Right kidney (tissue), 1 donor: Measurements from ENCODE around the gene MCF2L2.

ENCODE experiments used
- DNase-seq: peaks from one replicate; pipeline ENCODE4 v3.0.0-alpha.2; 2016

The MCF2L2 gene

DNA sequence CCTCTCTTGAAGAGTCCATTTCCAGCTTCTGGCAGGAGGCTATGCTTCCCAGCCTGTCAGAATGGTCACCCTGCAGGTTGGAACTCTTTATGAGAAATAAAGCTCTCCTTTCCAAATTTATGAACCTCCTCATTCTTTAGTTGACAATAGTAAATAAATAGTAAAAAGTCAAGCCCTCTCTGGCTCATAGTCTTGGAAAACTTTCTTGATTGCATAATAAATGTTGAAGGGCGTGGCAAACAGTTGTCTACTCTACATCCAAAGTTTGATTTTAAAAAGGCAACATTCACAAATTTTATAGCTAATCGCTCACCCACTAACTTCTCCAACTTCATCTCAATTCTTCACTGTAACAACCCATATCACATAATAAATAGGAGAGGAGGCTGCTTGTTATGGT, 58.8 kb downstream of the MCF2L2 start:
- DNase-seq: no peak

DNA sequence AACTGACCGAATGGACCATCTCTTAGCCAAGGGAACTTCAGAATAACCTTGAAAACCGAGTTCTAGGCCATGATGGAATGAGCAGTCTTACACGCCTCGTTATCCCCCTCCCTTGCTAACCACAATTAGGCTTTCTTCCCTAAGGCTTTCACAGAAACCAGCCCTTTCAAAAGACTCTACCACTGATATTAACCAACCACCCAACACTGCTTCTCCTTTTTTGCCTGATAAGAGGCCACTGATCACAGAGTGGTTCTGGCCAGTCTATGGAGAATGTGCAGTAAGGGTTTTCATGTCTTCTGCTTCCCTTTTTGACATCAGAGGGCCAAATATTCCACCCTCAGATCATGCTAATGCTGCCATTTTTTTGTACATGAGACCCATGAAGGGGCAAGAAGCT, 59.3 kb downstream of the MCF2L2 start:
- DNase-seq: no peak

DNA sequence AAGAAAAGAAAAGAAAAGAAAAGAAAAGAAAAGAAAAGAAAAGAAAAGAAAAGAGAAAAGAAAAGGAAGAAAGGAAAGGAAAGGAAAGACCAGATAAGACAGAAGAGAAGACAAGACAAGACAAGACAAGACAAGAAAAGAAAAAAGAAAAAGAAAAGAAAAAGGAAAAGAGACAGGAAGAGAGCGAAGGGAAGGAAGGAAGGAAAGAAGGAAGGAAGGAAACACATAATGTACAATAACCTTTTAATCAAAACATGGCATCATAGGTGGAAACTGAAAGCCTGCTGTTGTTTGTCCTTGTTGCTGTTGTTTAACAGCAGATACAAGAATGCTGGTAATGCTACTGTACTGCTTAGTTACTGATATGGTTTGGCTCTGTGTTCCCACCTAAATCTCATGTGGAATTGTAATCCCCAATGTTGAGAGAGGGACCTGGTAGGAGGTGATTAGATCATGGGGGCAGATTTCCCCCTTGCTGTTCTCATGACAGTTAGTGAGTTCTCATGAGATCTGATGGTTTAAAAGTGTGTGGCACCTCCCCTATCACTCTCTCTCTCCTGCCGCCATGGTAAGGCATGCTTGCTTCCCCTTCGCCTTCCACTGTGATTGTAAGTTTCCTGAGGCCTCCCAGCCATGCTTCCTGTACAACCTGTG, 67.3 kb downstream of the MCF2L2 start:
- DNase-seq: no peak

DNA sequence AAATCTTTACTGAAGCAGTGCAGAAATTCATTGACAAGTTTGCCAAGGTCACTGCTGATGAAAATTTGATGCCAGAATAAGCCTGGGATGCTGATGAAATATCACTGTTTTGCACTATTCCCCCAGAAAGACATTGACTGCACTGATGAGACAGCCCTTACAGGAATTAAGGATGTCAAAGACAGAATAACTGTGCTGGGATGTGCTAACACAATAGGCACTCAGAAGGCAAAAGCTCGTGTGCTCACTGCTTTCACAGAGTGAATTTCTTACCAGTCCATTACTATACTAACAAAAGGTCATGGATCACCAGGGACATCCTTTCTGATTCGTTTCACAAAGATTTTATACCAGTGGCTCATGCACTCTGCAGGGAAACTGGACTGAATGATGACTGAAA, 69.4 kb downstream of the MCF2L2 start:
- DNase-seq: no peak

DNA sequence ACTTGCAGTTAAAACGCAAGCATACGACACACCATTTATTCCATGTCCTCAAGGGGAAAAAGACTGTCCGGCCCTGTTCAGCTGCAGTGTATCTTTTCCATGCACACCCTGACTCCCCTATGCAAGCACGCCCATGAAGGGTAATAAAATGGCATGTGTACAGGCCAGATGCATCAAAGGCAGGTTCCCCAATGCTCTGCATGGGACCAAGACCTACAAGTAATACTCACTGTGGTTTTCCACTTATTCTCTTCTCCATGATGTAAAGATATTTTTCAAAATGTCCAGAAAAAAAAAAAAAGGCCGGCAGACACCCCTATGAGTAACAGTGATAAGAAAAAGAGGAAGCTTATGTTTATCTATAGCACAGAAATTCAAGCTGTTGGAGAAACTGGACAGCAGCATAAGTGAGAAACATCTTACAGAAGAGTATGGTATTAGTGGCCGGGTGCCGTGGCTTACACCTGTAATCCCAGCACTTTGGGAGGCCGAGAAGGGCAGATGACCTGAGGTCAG, 70.8 kb downstream of the MCF2L2 start:
- DNase-seq: no peak

DNA sequence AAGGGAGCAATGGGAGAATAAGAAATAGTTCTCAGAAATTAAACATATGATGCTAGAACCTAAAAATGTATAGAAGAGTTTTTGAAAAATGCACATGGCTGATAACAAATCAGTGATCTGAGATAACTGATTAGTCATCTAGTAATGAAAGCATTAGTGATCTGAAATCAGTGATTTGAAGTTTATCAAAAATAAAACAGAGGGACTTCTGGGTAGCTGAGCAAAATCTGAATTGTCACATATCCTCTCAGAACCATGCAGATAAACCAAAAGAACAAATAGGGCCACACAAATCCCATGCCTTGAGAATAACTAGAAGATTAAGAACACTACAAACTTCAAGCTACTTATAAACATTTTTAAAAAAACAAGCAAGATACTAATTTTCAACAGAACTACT, 71.5 kb downstream of the MCF2L2 start:
- DNase-seq: no peak

DNA sequence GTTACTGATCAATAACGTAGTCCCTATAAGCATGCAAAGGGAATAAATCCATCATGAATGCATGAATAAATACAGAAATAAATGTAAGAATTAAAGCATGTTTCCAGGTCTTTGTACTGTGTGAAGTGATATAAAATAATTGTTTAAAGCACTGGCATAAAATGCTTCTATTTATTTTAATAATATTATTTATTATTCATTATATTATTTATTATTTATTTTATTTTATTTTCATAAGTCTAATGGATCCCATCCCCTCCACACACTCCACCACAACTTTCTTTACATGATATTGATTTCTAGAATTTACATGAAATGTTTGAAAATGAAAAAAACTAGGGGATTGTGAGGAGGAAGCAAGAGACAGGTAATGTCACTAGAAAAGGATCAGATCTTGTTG, 73.5 kb downstream of the MCF2L2 start:
- no peak for DNase-seq

DNA sequence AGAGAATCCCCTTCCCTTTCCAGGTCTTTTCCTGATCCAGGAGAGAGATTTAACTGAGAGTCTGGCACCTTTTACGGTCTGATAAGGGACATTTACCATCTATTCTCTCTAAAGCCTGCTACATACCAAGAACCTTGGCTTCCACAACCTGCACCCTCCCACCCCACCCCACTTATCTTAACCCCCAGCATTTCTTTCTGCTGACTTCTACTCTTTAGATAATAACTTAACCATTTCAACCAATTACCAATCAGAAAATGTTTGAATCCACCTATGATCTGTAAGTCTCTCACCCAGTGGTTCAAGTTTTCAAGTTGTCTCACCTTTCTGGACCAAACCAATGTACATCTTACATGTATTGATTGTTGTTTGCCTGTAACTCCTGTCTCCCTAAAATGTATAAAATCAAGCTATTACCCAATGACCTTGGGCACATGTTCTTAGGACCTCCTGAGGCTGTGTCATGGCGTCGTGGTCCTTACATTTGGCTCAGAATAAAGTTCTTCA, 74.0 kb downstream of the MCF2L2 start:
- DNase-seq: no peak

DNA sequence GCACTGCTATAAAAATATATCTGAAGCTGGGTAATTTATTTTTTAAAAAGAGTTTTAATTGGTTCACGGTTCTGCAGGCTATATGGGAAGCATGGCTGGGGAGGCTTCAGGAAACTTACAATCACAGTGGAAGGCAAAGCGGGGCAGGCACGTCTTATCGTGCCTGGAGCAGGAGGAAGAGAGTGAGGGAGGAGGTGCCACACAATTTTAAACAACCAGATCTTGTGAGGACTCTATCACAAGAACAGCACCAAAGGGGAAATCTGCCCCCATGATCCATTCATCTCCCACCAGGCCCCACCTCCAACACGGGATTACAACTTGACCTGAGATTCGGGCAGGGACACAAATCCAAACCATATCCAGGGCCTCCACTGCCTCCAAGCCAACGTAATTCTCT, 75.0 kb downstream of the MCF2L2 start:
- no peak for DNase-seq

DNA sequence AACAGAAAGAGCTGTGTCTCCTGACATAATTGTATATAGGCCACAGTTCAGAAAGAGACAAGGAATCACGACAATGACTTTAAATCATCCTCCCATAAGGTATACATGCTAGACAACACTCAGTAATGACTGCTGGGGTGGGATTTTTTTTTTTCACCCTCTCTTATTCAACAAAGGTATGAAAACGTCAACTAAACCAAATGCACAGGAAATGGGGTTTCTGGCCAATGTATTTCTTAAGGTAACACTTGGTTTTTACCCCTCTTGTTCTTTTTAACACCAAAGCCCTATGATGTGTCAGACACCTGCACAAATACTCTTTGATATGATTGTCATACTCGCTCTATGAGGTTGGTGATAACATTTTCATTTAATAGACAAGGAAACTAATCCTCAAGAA, 78.3 kb downstream of the MCF2L2 start:
- no peak for DNase-seq

DNA sequence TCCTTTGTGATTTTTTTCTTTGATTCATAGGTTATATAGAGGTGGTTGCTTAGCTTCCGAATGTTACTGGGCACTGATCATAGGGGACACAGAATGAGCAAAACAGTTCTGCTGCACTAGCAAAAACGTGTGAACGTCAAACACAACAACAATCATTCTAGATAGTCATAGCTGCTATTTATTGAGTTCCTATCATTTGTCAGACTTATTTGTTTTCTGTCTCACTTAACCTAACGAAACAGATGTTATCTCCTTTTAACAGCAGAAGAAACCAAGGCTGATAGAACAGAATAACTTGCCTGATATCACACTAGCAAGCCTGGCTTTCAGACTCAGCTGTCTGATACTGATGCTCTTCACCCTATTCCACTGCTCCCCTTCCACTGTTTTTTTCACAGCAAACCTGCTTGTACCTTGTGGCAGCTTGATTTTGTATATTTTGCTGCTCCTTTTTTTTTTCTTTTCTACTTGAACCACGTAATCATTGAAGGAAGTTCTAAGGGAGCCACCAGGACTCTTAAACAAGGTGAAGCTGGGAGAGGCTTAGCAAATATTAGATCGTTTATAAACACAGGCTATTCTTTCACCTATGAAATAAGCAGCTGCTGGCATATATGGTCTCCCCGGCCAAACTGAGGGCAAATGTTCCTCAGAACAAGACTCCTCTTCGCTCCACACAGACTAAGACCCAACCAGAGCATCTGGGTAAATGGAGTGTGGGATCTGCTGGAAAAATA, 78.8 kb downstream of the MCF2L2 start:
- DNase-seq: no peak

DNA sequence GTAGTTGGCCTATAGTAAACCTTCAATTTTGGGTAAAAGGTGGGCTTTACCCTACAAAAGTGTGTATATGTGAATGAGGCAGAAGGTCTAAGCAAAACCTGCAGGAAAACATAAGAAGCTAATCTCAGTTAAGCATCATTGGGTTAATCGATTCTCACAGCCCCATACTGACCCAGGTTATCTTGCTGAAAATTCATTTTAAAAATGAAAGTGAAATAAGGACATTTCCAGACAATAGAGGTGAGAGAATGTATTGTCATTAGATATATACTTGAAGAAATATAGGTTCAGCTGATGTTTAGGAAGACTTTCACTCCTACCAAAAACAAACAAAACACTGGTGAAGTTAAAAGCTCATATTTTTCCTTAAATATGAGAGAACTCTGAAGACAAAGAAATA, 85.6 kb downstream of the MCF2L2 start:
- DNase-seq: no peak

DNA sequence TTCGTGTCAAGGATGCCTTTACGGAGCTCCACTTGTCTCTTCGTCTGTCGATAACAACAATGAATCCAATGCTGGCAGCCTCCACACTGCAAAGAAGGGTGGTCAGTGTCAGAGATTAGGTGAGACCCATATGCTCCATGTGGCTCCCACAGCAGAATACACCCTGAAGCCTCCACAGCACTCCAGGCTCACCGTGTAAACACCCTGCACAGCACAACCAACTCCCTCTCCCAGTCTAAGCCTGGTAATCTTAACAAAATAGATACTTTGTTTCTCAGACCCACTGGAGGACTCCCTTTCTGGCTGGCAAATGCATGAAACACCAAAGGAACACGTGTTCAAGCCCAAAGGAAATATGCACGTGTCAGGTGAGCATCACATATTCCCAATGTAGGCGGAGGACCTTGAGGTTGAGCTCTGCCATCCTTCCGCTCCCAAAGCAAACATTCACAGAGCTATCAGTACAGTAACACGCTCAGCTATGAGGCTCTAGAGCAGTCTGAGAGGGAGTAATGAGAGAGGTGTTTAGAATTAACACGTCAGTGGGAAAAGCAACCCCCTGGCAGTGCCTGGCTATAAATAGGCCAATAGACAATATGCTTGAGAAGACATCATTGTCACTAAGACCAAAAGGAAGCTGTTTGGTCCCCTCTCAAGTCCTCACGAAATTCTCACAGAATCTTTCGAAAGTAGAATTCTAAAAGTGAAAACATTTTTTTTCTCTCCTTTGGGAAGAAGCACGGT, 86.7 kb downstream of the MCF2L2 start:
- DNase-seq: no peak

DNA sequence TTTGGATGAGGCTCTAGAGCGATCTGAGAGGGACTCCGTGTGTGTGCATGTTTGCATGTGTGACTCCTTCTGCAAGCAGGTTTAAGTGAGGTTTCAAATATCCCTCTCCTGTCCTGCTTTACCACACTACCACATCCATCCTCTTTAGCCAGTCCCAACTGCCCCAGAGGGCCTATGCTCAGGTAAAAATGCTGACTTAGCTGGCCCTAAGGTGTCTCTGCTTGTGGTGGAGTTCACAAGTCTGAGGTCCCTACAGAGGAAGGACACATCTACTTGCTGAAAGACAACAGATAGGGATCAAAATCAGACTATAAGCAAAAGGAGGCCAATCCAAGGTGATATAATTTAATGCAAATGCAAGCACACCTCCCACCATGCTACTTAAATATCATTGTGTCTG, 88.2 kb downstream of the MCF2L2 start:
- no peak for DNase-seq

DNA sequence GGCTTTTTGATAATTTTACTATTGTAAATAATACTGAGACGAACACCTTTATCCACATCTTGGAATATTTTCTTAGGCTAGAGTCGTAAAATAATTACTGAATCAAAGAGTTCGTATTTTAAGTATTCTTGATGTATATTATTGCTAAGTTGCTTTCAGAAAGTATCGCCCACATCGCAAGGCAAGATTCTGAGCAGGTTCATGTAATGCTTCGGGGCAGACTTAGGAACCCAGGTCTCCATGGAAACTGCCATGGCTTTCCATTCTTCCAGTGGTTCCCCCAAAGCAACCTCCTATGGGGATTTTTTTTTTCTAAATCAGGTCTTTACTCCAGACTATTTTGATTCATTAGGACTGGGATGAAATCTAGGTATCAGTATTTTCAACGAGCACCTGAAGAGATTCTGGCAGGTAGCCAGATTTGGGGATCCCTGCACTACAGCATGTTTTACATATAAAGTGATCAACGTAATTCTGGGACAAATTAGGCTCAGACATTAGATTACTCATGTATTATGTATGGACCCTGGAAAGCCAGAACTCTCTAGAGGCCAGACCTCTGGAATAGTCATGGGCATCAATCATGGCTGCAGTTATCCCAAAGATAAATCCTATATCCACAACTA, 88.8 kb downstream of the MCF2L2 start:
- DNase-seq: no peak

DNA sequence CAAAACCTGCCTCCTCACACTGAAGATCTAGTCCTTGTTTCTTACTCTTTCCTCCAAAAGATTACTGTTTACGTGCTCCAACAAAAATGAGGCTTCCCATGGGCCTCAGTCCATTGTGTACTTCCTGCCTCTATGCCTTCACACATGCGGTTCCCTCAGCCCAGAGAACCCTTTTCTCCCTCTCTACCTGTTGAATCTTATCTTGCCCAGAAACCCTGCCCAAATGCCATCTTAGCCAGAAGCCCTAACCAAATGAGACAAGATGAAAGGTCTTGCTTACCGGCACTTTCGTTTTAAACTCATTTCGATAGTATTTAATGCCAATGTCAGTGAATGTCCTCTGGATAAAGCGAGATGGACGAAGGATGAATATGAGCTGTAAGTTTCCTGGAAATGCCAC, 89.9 kb downstream of the MCF2L2 start:
- no peak for DNase-seq

DNA sequence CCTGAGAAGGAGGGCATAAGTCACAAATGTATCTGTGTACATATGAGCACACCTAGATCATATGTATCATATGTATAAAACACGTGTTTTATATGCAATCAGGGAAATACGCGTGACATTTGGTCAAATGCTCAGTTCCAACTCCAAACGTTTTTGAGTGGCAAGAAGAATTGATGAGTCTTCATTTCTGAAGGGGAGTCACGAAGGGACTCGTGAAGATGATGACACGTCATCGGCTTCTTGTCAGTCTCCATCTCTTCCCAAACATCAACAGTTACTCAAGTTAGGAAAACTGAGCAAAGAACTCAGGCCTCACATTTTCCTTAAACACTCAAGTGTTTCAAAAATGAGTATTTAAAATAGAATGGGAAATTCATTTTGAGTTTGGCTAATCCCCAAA, 95.9 kb downstream of the MCF2L2 start:
- no peak for DNase-seq

DNA sequence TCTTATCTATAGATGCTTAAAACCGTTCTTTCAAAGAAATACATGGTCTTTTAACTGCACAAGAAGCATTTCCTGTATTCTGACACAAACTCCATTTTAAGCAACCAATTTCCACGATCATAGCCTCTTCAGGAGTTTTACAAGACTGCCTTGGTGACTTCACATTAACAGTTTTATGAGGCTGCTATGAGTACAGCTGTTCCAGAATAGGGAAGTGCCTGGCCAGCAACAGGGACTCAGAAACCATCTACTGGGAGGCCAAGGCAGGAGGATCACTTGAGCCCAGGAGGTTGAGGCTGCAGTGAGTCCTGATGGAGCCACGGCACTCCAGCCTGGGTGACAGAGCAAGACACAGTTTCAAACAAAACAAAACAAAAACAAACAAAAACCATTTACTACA, 96.9 kb downstream of the MCF2L2 start:
- no peak for DNase-seq

DNA sequence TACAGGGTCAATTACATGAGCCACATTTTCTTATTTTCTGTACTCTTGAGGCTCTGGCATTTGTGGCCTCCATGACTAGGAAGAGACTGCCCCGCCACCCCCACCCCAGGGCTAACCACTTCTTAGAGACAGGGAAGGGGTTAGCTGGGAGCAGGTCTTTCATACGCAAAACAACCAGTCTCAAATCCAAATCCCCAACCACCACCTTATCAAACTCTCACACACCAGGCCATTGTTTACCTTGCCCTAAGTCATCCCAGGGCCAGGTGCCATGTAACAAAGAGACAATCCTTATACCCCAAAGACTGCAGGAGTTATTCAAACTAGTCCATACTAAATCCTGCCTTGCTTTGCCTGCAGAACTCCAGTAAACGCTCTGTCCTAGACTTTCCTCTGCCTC, 97.5 kb downstream of the MCF2L2 start:
- no peak for DNase-seq

DNA sequence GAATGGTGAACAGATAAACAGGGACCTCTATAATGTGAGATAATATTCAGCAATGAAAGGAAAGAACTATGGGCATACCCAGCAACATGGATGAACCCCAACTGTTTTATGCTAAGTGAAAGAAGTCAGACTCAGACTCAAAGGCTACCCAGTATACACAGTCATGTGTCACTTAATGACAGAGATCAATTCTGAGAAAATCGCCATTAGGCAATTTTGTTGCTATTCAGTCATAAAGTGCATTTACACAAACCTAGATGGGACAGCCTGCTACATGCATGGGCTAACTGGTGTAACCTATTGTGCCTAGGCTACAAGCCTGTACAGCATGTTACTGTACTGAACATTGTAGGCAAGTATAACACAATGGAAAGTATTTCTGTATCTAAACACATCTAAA, 98.9 kb downstream of the MCF2L2 start:
- DNase-seq: no peak

DNA sequence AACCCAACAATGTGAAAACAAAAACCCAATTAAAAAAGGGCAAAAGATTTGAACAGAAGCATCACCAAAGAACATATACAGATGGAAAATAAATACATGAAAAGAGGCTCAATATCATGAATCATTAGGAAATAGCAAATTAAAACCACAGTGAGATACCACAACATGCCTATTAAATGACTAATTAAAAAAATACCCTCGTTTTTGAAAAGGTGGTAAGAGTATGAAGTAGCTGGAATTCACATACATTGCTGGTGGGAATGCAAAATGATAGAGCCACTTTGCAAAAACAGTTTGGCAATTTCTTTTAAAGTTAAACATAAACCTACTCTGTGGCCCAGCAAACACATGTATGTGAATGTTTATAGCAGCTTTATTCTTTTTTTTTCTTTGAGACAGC, 99.6 kb downstream of the MCF2L2 start:
- DNase-seq: no peak

DNA sequence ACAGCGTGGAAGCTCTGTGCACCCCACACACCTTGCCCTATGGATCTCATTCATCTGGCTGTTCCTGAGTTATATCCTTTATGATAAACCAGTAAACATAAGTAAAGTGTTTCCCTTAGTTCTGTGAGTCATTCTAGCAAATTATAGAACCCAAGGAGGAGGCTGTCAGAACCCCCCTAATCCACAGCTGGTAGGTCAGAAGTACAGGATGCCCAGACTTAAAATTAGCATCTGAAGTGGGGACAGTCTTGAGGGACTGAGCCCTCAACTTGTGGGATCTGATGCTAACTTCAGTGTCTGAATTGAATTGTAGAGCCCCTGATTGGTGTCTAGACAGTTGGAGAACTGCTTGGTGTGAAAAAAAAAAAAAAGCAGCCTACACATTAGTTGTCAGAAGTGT, 100.3 kb downstream of the MCF2L2 start:
- no peak for DNase-seq

DNA sequence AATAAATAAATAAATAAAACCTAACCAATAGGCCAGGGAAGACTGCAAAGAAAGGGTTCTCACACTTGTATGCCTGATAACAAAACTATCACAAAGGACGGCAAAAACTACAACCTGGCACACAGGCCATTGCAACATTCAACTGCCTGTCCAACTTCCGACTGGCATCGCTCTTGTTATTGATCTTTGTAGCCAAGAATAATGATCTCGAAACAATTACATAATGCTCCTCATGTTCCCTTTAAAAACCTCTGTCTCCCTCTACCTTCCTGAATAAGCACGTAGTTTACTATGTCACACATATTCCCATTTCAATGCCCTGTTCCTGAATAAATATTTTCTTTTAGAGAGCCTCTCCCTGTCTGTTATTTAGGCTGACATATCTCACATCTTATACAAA, 101.1 kb downstream of the MCF2L2 start:
- DNase-seq: no peak
